Spinal cord (tissue), 10 donors: Measurements from ENCODE around the gene ACTR8. TPM values are rescaled to one million over a fixed set of nuclear protein-coding genes. Genes with fewer than 3 reads are reported as not detected.

Source experiments
- DNase-seq, 6 donors: peaks; one replicate each; pipeline versions ENCODE4 v3.0.0 to v3.0.0-alpha.2; 2013 to 2015; ENCODE audit warnings: low spot score in 6 of 6, low read depth in 4 of 6
- H3K27ac ChIP-seq: one replicate; pipeline ENCODE4 v1.5.1; 2013; ENCODE audit warnings: low read depth, low read length, control low read depth
- H3K27me3 ChIP-seq: one replicate; pipeline ENCODE4 v1.6.1; 2013; ENCODE audit warnings: low read length; ENCODE audit not compliant: control insufficient read depth, insufficient read depth
- H3K36me3 ChIP-seq: one replicate; pipeline ENCODE4 v1.6.1; 2013; ENCODE audit warnings: low read length; ENCODE audit not compliant: control insufficient read depth, insufficient read depth
- H3K4me1 ChIP-seq: one replicate; pipeline ENCODE4 v1.6.1; 2013; ENCODE audit warnings: low read length; ENCODE audit not compliant: control insufficient read depth, insufficient read depth
- H3K4me3 ChIP-seq: one replicate; pipeline ENCODE4 v1.5.1; 2013; ENCODE audit warnings: low read depth, low read length, control low read depth
- H3K9me3 ChIP-seq: one replicate; pipeline ENCODE4 v1.6.1; 2013; ENCODE audit warnings: low read length; ENCODE audit not compliant: control insufficient read depth, insufficient read depth
- WGBS: methylation state at CpG from one replicate; pipeline ENCODE4 v1.1.5; 2013; ENCODE audit warnings: missing lambda C conversion rate; ENCODE audit not compliant: insufficient coverage; 5-methylcytosine and 5-hydroxymethylcytosine counted together
- polyA plus RNA-seq, 2 donors: library from polyadenylated mRNA; unstranded; fragments of 120-200 nt; gene quantifications; one replicate each; pipeline ENCODE4 v1.2.1, GENCODE V29; 2013; ENCODE audit not compliant: insufficient read length in 2 of 2
- total RNA-seq, 2 donors: library from RNA; depleted of rRNA in 1 of 2; stranded (reverse); fragments of 120-200 nt in 1 of 2; fragments of >200 nt in 1 of 2; gene quantifications; one replicate each; pipeline versions ENCODE4 v1.2.3 to v1.2.4, GENCODE V29; 2013 to 2014
- donor health status: healthy.

The ACTR8 gene
- total and polyA plus RNA-seq, 4 donors: 33.0 to 52.0 (median 43.7) TPM

- peak in 5 of 6 donors; percentile 33 to 81 (median 41) for DNase-seq
- H3K27ac ChIP-seq: peak within 1 kb of the TSS; percentile 65
- under 1% methylated on average over 91 of the region's 91 CpGs for WGBS
Observed at GRCh38 chr3:53846134-53846850, 35.7 kb downstream of the ACTR8 start, which contains the start of the genes CHDH and IL17RB. Gene CHDH (minus strand): TSS chr3:53846419. CDS start chr3:53824008, 22,411 bp downstream. Gene IL17RB (plus strand): TSS chr3:53846568. CDS start chr3:53846589, 21 bp downstream.

DNA sequence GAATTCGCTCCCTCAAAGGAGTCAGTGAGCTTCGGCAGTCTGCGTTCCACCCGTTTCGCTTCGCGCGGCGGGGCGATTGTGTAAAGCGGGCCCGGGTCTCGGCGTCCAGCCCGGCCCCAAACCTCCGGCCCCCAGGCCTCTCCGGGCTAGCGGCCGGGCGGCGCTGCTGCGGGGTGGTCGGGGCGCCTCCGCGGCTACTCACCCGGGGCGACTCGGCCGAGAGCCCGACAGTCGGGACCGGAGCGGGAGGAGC, 36.1 kb downstream of the ACTR8 start:
- Histone ChIP-seq H3K4me1 (peaks cover 47% of the 10 kb centered on the region), H3K27me3 (peaks cover 14% of the 10 kb centered on the region), H3K27ac (peak overlapping the region; percentile 65), H3K4me3 (peak overlapping the region; percentile 46), H3K9me3 (no peaks in the 10 kb centered on the region), H3K36me3 (no peaks in the 10 kb centered on the region)
- no peak for DNase-seq
- WGBS: under 1% methylated on average over 34 of the region's 34 CpGs

More at GRCh38 chr3:53846134-53846850, 35.7 kb downstream of the ACTR8 start, which contains the start of the genes CHDH and IL17RB:
- peak within 1 kb of the TSS; percentile 46 for H3K4me3 ChIP-seq
- peaks cover 45% of the 10 kb centered on the region for H3K4me1 ChIP-seq
- no peaks in the 10 kb centered on the region for H3K9me3 ChIP-seq
- peaks cover 14% of the 10 kb centered on the region for H3K27me3 ChIP-seq
- no peaks in the 10 kb centered on the region for H3K36me3 ChIP-seq

DNA sequence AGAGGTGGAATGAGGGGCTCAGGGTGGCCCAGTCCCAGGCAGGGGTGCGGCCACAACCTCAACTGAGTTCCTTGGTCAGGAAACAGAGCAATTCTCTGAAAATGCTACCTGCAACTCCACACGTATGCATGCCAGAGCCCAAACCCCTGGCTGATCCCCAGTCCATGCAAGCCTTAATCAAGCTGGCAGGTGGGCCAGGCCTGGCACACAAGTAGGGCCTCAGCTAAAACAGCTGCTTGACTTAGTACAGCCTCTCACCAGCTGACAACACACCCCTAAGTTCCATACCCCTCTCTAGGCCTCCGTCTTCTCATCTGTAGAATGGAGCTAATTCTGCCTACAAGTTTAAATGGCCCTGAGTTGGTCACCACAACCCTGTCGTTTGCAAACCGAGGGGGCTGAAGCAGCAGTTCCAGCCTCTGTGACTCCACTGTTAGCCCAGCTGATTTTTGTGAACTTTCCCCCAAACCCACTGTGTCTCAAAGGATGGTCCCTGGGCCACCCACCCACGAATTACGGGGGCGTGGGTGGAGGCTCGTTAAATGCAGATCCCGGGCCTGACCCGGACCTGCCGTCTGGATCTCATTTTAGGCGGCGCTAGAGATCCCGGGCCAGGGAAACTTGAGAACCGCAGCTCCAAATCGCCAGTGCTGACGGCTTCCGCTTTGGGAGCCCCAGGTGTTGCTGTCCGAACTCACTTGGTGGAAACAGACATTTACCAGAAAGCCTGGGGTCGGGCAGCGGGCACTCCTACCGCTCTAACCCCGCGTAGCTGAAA, 36.7 kb downstream of the ACTR8 start:
- H3K27ac ChIP-seq: peak overlapping the region; percentile 65
- peak overlapping the region; percentile 46 for H3K4me3 ChIP-seq
- WGBS: 15% methylated on average over 25 of the region's 25 CpGs
- peaks cover 47% of the 10 kb centered on the region for H3K4me1 ChIP-seq
- no peaks in the 10 kb centered on the region for H3K36me3 ChIP-seq
- DNase-seq: peak in 4 of 6 donors; percentile 28 to 75 (median 55)
- H3K9me3 ChIP-seq: no peaks in the 10 kb centered on the region
- H3K27me3 ChIP-seq: peaks cover 14% of the 10 kb centered on the region

DNA sequence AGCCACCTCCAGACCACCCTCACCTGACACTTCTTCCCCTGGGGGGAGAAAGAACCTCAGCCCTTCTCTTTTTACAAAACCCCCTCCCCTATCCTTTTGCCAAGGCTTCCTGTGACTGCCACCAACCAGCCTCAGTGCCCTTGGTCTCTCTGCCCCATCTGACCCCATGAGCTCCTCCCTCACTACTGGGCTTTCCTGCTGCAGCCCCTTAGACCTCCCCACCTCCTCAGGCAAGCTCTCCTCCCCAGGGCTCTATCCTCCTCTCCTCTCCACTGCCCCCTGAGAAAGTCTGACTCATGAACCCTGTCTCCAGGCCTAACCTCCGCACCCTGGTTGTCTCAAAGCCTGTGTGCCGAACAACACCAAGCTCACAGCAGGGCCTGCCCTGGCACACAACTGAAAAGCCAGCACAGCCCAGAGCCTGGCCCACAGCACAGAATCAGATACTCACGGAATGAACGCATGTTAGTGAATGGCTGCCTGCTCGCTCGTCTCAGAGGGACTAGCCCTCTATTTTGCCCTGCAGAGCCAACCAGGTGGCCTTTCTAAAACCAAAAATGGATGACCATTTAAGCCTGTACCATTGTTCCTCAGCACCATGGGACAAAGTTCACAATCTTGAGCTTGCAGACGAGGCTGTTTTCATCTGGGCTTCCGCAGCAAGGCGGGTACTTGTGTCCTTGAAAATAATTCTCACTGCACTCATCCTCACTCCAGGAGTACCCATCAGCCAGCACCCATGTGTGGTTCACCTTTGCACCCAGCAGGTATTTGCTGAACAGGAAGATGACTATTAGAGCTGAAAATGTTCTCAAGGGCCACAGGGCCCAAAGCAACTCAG, 37.5 kb downstream of the ACTR8 start:
- no peak overlapping the region for H3K27ac ChIP-seq
- WGBS: 53% methylated on average over 6 of the region's 9 CpGs
- H3K4me3 ChIP-seq: no peak overlapping the region

DNA sequence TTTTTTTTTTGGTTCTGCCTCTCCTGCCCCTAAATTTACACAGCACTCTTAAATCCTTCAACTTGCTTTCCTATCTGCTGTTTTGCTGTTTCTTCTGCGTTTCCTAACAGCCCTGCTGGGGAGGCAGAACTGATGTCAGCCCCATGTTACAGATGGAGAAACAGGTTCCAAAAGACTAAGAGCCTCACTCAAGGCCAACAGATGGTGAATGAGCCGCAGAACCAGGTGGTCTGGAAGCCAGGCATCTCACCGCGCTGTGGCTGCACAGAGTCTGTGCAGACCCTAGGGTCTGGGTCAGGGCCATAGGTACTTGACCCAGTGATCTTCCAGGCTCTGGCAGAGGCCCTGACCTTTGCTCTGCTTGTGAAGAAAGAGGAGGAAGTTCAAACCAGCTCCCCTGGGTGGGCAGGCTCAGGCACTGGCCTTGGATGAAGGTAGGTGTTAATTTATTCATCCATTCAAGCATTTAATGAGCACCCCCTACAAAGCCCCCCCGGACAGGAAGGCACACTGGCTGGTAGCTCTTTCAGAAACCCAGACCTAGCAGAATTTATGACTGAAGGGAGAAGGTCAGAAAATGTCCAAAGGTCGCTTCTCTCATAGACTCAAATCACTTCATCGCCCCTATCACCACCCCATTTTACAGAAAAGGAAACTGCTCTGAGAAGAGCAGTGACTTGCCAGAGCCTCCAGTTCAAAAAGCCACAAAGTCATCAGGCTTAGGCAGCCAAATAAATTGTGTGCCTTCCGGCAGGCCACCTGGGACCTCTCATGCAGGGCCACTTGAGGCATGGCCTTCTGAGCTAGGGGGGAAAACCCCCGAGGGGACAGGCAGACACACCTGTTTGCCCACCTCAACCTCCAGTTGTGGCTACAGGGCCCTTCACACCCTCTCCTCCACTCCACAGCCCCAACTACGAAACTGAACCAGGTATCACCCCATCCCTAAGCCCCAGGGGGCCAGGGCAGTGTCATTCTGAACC, 38.5 kb downstream of the ACTR8 start:
- Histone ChIP-seq H3K36me3 (peaks cover under 1% of the 10 kb centered on the region), H3K4me3 (no peak overlapping the region), H3K27me3 (peaks cover 14% of the 10 kb centered on the region), H3K27ac (peak overlapping the region; percentile 33), H3K4me1 (peaks cover 47% of the 10 kb centered on the region), H3K9me3 (no peaks in the 10 kb centered on the region)
- WGBS: 66% methylated on average over 7 of the region's 10 CpGs
- DNase-seq: peak in 2 of 6 donors; percentile 25 to 38

More for the DNA sequence above, 37.5 kb downstream of the ACTR8 start:
- Histone ChIP-seq H3K4me1 (peaks cover 47% of the 10 kb centered on the region), H3K27me3 (peaks cover 14% of the 10 kb centered on the region), H3K36me3 (no peaks in the 10 kb centered on the region), H3K9me3 (no peaks in the 10 kb centered on the region)
- peak in 1 of 6 donors; percentile 20 for DNase-seq

DNA sequence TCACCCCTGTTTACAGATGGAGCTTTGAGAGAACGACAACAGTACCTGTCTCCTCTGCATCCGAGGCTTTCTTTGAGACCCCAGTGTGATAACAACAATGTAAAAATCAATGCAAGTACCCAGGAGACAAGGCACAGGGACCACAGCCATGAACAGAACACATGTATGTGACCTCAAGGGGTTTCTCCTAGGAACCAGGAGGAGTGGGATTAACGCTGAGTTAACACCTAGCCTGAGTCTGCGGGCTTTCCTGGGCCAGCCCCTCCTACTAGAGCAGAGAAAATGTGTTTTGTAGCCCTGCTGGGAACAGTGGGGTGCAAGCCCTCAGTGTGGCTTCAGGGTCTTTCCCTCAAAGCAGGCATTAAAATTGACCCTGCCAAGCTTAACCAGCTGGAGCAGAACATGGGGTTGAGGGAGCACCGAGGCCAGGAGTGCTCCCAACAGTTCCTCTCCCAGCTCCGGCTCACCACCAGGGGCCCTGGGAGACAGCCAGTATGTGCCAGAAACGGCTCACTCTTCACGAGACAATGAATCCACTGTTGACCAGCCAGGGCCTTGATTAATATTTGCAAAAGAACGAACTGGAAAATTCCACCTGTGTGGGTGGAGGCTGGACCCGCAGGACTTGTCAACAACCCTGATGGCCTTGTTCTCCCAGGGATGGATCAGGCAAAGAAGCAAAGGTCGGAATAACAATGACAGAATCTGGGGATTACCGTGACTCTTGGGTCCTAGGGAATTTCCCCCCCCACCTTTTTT, 39.3 kb downstream of the ACTR8 start:
- Histone ChIP-seq H3K4me1 (peaks cover 47% of the 10 kb centered on the region), H3K27me3 (peaks cover 11% of the 10 kb centered on the region), H3K36me3 (peaks cover 8% of the 10 kb centered on the region), H3K4me3 (no peak overlapping the region), H3K27ac (peak overlapping the region; percentile 33), H3K9me3 (no peaks in the 10 kb centered on the region)
- 45% methylated on average over 8 of the region's 12 CpGs for WGBS
- peak in 4 of 6 donors; percentile 30 to 72 (median 61) for DNase-seq

- Histone ChIP-seq H3K27me3 (peaks cover 3% of the 10 kb centered on the region), H3K4me1 (peaks cover 41% of the 10 kb centered on the region), H3K9me3 (no peaks in the 10 kb centered on the region)
Observed at GRCh38 chr3:53841296-53841695, 40.7 kb downstream of the ACTR8 start.

DNA sequence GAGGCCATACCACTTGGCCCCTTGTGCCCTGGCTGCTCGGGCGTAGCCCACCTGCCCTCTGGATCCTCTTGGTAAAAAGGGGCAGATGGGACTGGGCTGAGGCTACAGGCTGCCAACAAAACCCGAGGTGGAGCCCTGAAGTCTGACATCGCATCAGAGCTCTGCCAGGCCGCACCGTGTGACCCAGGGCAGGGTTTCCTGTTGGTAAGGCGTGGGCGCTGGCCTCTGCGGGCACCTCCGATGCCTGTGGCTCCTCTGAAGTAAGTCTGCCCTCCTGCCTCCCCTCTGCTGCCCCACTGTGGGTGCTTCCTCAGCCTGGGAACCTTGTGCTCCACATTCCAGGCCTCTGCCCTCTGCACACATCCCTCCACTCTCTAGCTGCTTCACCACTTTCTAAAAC, 44.6 kb downstream of the ACTR8 start:
- no peaks in the 10 kb centered on the region for H3K9me3 ChIP-seq
- no peaks in the 10 kb centered on the region for H3K27me3 ChIP-seq
- H3K27ac ChIP-seq: no peak overlapping the region
- H3K4me3 ChIP-seq: no peak overlapping the region
- DNase-seq: no peak
- H3K4me1 ChIP-seq: peaks cover 12% of the 10 kb centered on the region
- H3K36me3 ChIP-seq: peaks cover 30% of the 10 kb centered on the region
- 90% methylated on average over 10 of the region's 10 CpGs for WGBS

More at GRCh38 chr3:53841296-53841695, 40.7 kb downstream of the ACTR8 start:
- Histone ChIP-seq H3K36me3 (peaks cover 17% of the 10 kb centered on the region), H3K4me3 (no peak overlapping the region), H3K27ac (no peak overlapping the region)
- DNase-seq: no peak
- WGBS: 90% methylated on average over 4 of the region's 5 CpGs
